Astrocyte of the spinal cord (primary cell): Measurements from ENCODE around the gene IGFLR1.
A peak's percentile ranks its signal among the peaks of the same experiment; 100 is the strongest.

Experiments
- DNase-seq: peaks from one replicate; pipeline ENCODE4 v3.0.0; 2011; ENCODE audit warnings: low read depth, low spot score
- H3K4me3 ChIP-seq: 2 replicates; pipeline ENCODE4 v1.5.1; 2011; ENCODE audit warnings: low read depth, mild to moderate bottlenecking, low read length, moderate library complexity
- CTCF ChIP-seq: IDR thresholded peaks from 2 replicates; pipeline ENCODE4 v1.5.1; 2012; ENCODE audit warnings: low read depth, mild to moderate bottlenecking, low read length, inconsistent platforms
- in situ Hi-C: cut with HindIII; loops from 2 replicates; pipeline ENCODE4 v1.10.0; 2017; ENCODE audit warnings: low sequenced_read_pairs

IGFLR1 gene

GRCh38 chr19:35777961-35778360, 35.7 kb upstream of the IGFLR1 start:
- in situ Hi-C loops = no loop called here
- no peak overlapping the region for H3K4me3 ChIP-seq
- TF ChIP-seq CTCF = no peak
- DNase-seq = no peak

GRCh38 chr19:35777086-35777841, 35.0 kb upstream of the IGFLR1 start:
- in situ Hi-C loops = no loop called here
- no peak for TF ChIP-seq CTCF
- H3K4me3 ChIP-seq = no peak overlapping the region
- no peak for DNase-seq

- no peak for DNase-seq
- TF ChIP-seq CTCF = no peak
- H3K4me3 ChIP-seq = peak overlapping the region; percentile 70
- in situ Hi-C loops = no loop called here
Observed at GRCh38 chr19:35776102-35776788, 34.0 kb upstream of the IGFLR1 start.

GRCh38 chr19:35775298-35776101, 33.2 kb upstream of the IGFLR1 start, which contains the start of gene ARHGAP33:
TSS of gene ARHGAP33 (plus strand) at chr19:35775564. CDS start at chr19:35775659, 95 bp downstream.
- in situ Hi-C loops = no loop called here
- TF ChIP-seq CTCF = no peak
- peak; percentile 96 for DNase-seq
- peak within 1 kb of the TSS; percentile 70 for H3K4me3 ChIP-seq

- no peak for TF ChIP-seq CTCF
- H3K4me3 ChIP-seq = no peak overlapping the region
- in situ Hi-C loops = no loop called here
- DNase-seq = no peak
Observed at GRCh38 chr19:35775046-35775297, 32.7 kb upstream of the IGFLR1 start.

- H3K4me3 ChIP-seq = no peak overlapping the region
- TF ChIP-seq CTCF = no peak
- in situ Hi-C loops = no loop called here
- no peak for DNase-seq
Observed at GRCh38 chr19:35774274-35775045, 32.2 kb upstream of the IGFLR1 start.
